GM12874 (cell line): Measurements from ENCODE around the gene DEFB124.

Experiments
- CTCF ChIP-seq: IDR thresholded peaks from 2 replicates; pipeline ENCODE4 v1.5.1; 2011; ENCODE audit warnings: low read depth, mild to moderate bottlenecking, control low read depth, low read length, moderate library complexity; ENCODE audit not compliant: insufficient read depth

The DEFB124 gene

GRCh38 chr20:31474758-31475427 lies at the start of gene DEFB124, which contains the start of gene REM1:
DEFB124 (minus strand) TSS chr20:31475127; CDS start chr20:31473013, 2,114 bp downstream.
REM1 (plus strand) TSS chr20:31475288; CDS start chr20:31476446, 1,158 bp downstream.
- TF ChIP-seq CTCF: no peak

GRCh38 chr20:31523361-31524283 lies 48.7 kb upstream of the DEFB124 start:
- TF ChIP-seq CTCF: no peak

GRCh38 chr20:31522731-31523130 lies 47.8 kb upstream of the DEFB124 start:
- TF ChIP-seq CTCF: no peak

GRCh38 chr20:31517373-31517772 lies 42.4 kb upstream of the DEFB124 start:
- no peak for TF ChIP-seq CTCF

- TF ChIP-seq CTCF: no peak
Measured at GRCh38 chr20:31516651-31517050, 41.7 kb upstream of the DEFB124 start.

GRCh38 chr20:31516166-31516565 lies 41.2 kb upstream of the DEFB124 start:
- TF ChIP-seq CTCF: no peak

GRCh38 chr20:31515775-31516107 lies 40.8 kb upstream of the DEFB124 start:
- no peak for TF ChIP-seq CTCF
